GM06990 (cell line): ENCODE measurements around the gene LRRC37A3.
A peak's percentile ranks its signal among the peaks of the same experiment; 100 is the strongest.
"Not testable (repeated sequence)": the region's sequence is repeated elsewhere in the genome, so short reads cannot be mapped to it uniquely, and the experiment has no call there.

Source experiments
- DNase-seq: peaks from one replicate; pipeline ENCODE4 v3.0.0-alpha.2; 2011; ENCODE audit not compliant: insufficient read length; ENCODE audit errors: extremely low read depth
- H3K27me3 ChIP-seq: replicated peaks from 2 replicates; pipeline ENCODE4 v1.6.0; 2011; ENCODE audit warnings: low read length; ENCODE audit not compliant: control insufficient read depth, insufficient read depth
- H3K36me3 ChIP-seq: 2 replicates; pipeline ENCODE4 v1.5.1; 2011; ENCODE audit warnings: low read length; ENCODE audit not compliant: control insufficient read depth, insufficient read depth
- H3K4me3 ChIP-seq: replicated peaks from 2 replicates; pipeline ENCODE4 v1.5.1; 2011; ENCODE audit warnings: low read depth, mild to moderate bottlenecking, control low read depth, low read length
- CTCF ChIP-seq: IDR thresholded peaks from 2 replicates; pipeline ENCODE4 v1.5.1; 2011; ENCODE audit warnings: low read length, control low read depth, mild to moderate bottlenecking, inconsistent platforms; ENCODE audit not compliant: insufficient read depth, poor library complexity, severe bottlenecking

The LRRC37A3 gene

GRCh38 chr17:64904069-64904468, 15.2 kb downstream of the LRRC37A3 start:
- H3K36me3 ChIP-seq, DNase-seq, H3K4me3 ChIP-seq, H3K27me3 ChIP-seq: not testable (repeated sequence)

- H3K4me3 ChIP-seq, H3K27me3 ChIP-seq, H3K36me3 ChIP-seq: not testable (repeated sequence)
- DNase-seq = peak; percentile 5
Measured at GRCh38 chr17:64897136-64897535, 22.1 kb downstream of the LRRC37A3 start.

- H3K36me3 ChIP-seq, H3K4me3 ChIP-seq, DNase-seq, H3K27me3 ChIP-seq: not testable (repeated sequence)
Measured at GRCh38 chr17:64874210-64874609, 45.1 kb downstream of the LRRC37A3 start.

GRCh38 chr17:64847504-64848466, 71.5 kb downstream of the LRRC37A3 start:
- not testable (repeated sequence) for H3K27me3 ChIP-seq, H3K36me3 ChIP-seq, H3K4me3 ChIP-seq
- peak; percentile 59 for TF ChIP-seq CTCF
- DNase-seq = peak; percentile 56

- not testable (repeated sequence) for H3K27me3 ChIP-seq, DNase-seq, H3K4me3 ChIP-seq, H3K36me3 ChIP-seq
Measured at GRCh38 chr17:64846892-64847291, 72.4 kb downstream of the LRRC37A3 start.

- DNase-seq, H3K27me3 ChIP-seq, H3K4me3 ChIP-seq, H3K36me3 ChIP-seq: not testable (repeated sequence)
Measured at GRCh38 chr17:64843918-64844317, 75.4 kb downstream of the LRRC37A3 start.

- H3K36me3 ChIP-seq, DNase-seq, H3K4me3 ChIP-seq, H3K27me3 ChIP-seq: not testable (repeated sequence)
Measured at GRCh38 chr17:64842900-64843299, 76.4 kb downstream of the LRRC37A3 start.

- H3K27me3 ChIP-seq, H3K4me3 ChIP-seq, H3K36me3 ChIP-seq, DNase-seq: not testable (repeated sequence)
Measured at GRCh38 chr17:64840960-64841359, 78.3 kb downstream of the LRRC37A3 start.

- not testable (repeated sequence) for H3K36me3 ChIP-seq, H3K4me3 ChIP-seq, DNase-seq, H3K27me3 ChIP-seq
Measured at GRCh38 chr17:64838513-64838912, 80.8 kb downstream of the LRRC37A3 start.

- peak overlapping the region; percentile 72 for H3K4me3 ChIP-seq
- not testable (repeated sequence) for H3K36me3 ChIP-seq, H3K27me3 ChIP-seq
- peak; percentile 87 for DNase-seq
Measured at GRCh38 chr17:64837018-64837761, 82.1 kb downstream of the LRRC37A3 start.

GRCh38 chr17:64836623-64837017, 82.7 kb downstream of the LRRC37A3 start:
- H3K36me3 ChIP-seq, DNase-seq, H3K27me3 ChIP-seq: not testable (repeated sequence)
- H3K4me3 ChIP-seq = peak overlapping the region; percentile 72

- H3K27me3 ChIP-seq, H3K36me3 ChIP-seq, H3K4me3 ChIP-seq, DNase-seq: not testable (repeated sequence)
Measured at GRCh38 chr17:64834060-64834459, 85.2 kb downstream of the LRRC37A3 start.

- not testable (repeated sequence) for DNase-seq, H3K36me3 ChIP-seq, H3K27me3 ChIP-seq, H3K4me3 ChIP-seq
Measured at GRCh38 chr17:64830631-64831040, 88.6 kb downstream of the LRRC37A3 start.
